C1 segment of cervical spinal cord (tissue), 14 donors: ENCODE data around the gene USP40.

Experiments
- DNase-seq, 14 donors: peaks; one replicate each; lab custom pipeline; 2025; lab: John Stamatoyannopoulos, UW

USP40 gene

GRCh38 chr2:233426619-233427342 is 139.8 kb downstream of the USP40 start:
- DNase-seq: no peak
